RPMI7951 (cell line): ENCODE measurements around the gene SF3B3. TPM values are rescaled to one million over a fixed set of nuclear protein-coding genes. Genes with fewer than 3 reads are reported as not detected.
"Not testable (repeated sequence)": the region's sequence is repeated elsewhere in the genome, so short reads cannot be mapped to it uniquely, and the experiment has no call there.

Experiments
- DNase-seq: peaks from one replicate; pipeline ENCODE4 v3.0.0-alpha.2; 2012; ENCODE audit warnings: low read depth
- total RNA-seq: library from RNA; depleted of rRNA; stranded (reverse); fragments of >200 nt; shearing (Covaris generic); gene quantifications from 2 replicates; pipeline ENCODE4 v1.2.3, GENCODE V29; 2014

SF3B3 gene
- total RNA-seq, 1 experiment from 2014 or later, result 218 TPM

DNA sequence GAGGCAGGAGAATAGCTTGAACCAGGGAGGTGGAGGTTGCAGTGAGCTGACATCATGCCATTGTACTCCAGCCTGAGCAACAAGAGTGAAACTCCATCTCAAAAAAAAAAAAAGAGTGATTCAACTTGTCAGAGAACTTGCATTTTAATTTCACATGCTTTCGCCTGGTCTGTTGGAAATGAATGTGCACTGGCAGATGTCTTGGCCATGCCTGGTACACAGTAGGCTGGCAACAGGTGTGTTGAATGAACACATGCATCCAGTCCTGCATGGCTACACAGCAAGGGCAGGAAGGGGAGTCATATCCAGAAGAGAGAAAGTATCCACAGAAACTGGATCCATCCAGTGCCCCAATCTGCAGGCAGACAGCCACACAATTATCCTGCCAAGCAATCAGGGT lies 11.8 kb upstream of the SF3B3 start:
- DNase-seq, result no peak

- peak; percentile 36 for DNase-seq
Measured at GRCh38 chr16:70512456-70512855, 11.2 kb upstream of the SF3B3 start.

GRCh38 chr16:70520612-70521297 lies 2.9 kb upstream of the SF3B3 start:
- DNase-seq, result peak; percentile 43

DNA sequence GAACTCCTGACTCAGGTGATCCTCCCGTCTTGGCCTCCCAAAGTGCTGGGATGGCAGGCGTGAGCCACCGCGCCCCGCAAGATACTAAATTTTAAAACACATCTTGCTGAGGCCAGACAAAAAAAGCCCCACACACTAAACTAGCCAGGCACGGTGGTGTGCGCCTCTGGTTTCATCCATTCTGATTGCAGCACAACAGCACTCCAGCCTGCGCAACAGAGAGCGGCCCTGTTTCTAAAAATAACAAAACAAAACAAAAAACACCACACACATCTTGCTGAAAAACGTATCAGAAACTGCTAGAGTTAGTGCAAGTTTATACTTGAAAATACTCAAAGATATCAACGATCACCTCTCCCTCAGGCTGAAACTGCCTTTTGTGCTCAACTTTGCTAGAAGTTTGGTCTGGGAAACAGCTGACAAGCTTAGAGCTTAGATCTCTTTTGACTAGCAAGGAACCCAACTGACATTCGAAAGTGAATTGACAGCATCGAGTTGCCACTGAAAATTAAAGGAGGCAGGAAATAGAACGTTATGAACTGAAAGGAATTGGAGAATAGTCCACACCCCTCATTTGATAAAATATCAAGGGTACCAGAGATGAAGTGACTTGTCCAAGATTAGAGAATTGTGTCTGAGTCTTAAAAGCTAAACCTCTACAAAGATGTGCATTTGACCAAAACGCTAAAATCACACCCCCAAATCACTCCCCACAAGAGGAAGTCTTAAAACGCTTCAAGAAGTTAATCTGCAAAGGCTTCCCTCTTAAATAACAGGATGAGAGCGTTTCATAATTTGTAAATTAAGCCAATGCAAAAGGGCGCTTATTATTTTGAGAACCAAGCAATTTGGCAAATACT lies 1.2 kb upstream of the SF3B3 start:
- DNase-seq, result no peak

DNA sequence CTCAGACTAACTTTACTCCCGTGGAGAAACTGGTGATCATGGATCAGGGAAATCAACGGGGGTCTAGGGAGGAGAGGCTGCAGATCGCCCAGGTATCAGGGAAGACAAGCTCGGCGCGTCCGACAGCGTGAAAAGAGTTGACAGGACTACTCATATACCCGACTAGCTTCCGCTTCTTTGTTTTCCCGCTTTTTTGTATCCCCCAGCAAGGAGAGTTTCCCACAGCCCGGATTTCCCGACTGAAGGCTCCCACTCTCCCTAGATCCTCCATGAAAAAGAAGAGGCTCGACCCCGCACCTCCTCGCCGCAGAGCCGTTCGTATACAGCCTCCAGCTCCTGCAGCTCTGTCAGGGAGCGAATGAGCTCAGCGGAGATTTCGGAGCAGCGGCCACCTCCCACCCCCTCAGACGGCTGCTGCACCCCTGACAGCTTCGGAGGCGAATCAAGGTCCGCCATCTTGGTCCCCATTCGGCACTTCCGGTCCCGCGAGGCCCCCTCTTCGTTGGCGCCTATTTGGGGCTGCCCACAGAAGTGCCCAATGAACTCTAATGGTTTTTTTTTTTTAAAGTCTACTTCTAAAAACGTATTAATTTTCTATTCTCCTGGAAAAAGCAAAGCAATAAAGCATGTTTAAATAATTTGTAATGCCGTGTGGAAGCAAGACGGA lies 407 bp upstream of the SF3B3 start, which contains the start of gene COG4:
TSS of gene COG4 (minus strand) at position 479 of the 667 bp plus-strand sequence. CDS start at position 468, 11 bp downstream.
- peak; percentile 83 for DNase-seq

- peak; percentile 27 for DNase-seq
Measured at GRCh38 chr16:70524399-70524825, 796 bp downstream of the SF3B3 start.

GRCh38 chr16:70526403-70526802 lies 2.8 kb downstream of the SF3B3 start:
- no peak for DNase-seq

DNA sequence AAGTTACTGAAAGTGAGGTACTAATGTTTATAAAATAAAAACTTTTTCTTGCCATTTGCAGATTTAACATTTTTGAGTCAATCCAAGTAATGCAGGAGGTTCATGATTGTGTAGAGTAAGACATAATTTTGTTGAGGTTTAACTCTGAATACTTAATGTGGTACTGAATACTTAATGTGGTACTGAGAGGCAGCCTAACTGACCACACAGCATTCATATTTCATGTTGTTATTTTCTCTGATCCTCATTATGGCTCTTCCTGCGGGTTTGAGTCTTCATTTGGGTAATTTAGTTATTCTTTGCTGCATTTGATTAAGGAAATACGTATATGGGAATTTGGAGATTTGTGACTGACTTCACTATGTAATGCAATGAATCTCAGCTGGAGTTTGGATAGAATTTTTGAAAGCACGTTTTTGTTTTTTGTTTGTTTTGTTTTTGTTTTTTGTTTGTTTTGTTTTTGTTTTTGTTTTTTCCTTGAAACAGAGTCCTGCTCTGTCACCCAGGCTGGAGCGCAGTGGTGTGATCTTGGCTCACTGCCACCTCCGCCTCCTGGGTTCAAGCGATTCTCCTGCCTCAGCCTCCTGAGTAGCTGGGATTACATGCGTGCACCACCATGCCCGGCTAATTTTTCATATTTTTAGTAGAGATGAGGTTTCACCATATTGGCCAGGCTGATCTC lies 3.8 kb downstream of the SF3B3 start:
- DNase-seq, result no peak

DNA sequence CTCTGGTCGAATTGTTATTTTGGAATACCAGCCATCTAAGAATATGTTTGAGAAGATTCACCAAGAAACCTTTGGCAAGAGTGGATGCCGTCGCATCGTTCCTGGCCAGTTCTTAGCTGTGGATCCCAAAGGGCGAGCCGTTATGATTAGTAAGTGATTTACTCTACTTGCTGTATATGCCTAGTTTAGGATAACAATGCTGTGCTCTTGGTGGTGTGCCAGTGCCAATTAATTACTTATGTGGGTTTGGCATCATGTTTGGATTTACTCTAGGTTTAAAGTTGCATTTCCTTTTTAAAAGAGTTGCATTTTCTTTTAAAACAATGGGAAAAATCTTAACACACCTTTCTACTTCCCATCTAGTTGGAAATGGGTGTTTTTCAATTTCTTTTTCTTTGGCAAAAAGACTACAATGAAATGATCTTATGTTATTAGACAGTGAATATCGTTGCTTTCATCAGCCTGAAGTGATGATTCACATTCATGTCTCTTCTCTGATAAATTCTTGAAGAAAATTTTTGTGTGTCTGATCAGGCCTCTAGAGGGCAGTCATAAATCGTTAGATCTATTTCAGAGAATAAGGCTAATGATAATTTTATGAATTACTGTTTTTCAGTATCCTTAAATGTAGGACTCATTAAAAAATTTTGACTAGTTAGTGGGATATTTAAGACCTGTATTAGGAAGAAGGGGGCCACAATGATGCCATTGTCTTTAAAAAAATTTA lies 5.6 kb downstream of the SF3B3 start:
- peak; percentile 56 for DNase-seq

GRCh38 chr16:70529954-70530353 lies 6.3 kb downstream of the SF3B3 start:
- not testable (repeated sequence) for DNase-seq

DNA sequence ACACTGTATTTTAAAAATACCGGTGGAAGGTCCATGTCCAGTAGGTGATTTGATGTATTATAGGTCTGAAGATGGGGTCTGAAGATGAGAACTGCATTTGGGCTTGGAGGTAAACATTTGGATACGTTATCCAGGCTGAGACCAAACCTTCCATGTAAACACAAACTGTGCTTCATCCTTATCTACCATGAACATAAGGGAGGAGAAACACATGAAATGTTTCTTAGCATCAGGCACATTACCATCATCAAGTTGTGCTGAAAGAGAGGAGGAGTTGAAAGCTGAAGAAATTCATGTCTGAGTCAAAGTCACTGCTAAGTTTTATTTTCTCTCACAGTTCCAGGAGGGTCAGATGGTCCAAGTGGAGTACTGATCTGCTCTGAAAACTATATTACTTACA lies 11.4 kb downstream of the SF3B3 start:
- DNase-seq, result no peak

DNA sequence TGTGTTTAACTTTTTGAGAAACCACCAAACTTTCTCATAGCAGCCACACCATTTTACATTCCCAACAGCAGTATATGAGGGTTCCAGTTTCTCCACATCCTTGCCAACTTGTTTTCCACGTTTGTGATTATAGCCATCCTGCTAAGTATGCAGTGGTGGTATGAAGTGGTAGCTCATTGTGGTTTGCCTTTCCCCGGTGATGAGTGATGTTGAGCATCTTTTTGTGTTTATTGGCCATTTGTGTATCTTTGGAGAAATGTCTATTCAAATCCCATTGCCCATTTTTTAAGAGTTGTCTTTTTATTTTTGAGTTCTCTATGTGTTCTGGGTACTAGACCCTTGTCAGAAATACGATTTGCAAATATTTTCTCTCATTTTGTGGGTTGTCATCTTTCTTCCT lies 17.4 kb downstream of the SF3B3 start:
- DNase-seq, result no peak

DNA sequence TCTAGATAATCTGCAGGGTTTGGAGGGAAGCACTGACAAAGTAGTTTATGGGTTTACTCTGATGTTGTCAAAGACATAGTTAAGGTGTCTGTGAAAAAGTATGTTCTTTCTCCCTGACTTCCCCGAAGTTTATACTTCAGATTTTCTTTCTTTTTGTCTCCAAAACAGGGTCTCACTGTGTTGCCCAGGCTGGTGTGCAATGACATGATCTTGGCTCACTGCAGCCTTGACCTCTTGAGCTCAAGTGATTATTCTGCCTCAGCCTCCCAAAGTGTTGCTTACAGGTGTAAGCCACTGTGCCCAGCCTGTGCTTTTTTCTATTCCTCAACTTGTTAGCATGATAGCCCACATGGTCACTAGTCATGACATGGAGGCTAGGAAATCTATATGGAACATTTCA lies 20.9 kb downstream of the SF3B3 start:
- no peak for DNase-seq

GRCh38 chr16:70548936-70549335 lies 25.3 kb downstream of the SF3B3 start:
- no peak for DNase-seq

- DNase-seq, result no peak
Measured at GRCh38 chr16:70550082-70550481, 26.5 kb downstream of the SF3B3 start.

GRCh38 chr16:70551788-70552187 lies 28.2 kb downstream of the SF3B3 start:
- no peak for DNase-seq

GRCh38 chr16:70552675-70553074 lies 29.1 kb downstream of the SF3B3 start:
- DNase-seq, result no peak

DNA sequence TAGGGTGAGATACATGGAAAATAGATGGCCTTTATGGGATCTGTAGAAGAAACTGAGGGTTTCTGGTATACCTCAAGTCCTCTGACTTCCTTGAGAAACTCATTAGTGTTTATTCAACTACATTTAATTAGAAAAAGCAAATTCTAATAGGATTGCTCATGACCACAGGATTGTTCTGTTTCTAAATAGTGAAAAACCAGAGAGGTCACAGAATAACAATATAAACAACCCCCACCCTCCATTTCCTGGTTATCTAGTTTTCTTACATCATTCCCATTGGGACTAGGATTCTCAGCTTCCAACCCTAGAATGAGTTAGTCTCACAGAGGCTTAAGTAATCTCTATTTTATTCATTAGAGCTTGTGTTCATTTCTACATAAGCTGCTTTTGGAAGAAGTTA lies 30.0 kb downstream of the SF3B3 start:
- peak; percentile 18 for DNase-seq

DNA sequence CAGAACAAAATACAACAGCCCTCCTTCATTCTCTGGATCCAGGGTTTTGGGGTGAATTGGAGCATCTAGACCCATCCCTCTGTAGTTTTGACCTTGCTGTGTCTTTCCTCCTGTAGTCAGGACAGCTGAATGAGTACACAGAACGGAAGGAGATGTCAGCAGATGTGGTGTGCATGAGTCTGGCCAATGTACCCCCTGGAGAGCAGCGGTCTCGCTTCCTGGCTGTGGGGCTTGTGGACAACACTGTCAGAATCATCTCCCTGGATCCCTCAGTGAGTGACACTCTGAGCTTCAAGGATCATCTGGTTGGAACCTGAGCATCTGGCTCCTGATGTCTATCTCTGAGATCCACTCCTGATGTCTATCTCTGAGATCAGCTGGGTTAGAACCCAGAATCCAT lies 32.4 kb downstream of the SF3B3 start:
- no peak for DNase-seq

- no peak for DNase-seq
Measured at GRCh38 chr16:70561623-70562022, 38.0 kb downstream of the SF3B3 start.

DNA sequence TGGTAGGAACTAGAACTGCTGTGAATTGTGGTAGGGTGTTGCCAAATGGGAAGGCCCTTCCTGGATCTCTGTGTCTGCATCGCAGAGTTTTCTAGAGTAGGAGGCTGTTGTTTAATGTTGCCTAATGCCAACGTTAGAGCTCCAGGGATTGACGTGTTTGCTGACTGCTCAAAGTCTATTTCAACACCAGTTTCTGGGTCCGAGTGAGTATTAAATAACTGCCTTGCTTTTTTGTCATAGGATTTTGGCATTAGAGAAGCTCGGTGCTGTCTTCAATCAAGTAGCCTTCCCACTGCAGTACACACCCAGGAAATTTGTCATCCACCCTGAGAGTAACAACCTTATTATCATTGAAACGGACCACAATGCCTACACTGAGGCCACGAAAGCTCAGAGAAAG lies 40.0 kb downstream of the SF3B3 start:
- DNase-seq, result no peak
